Activated CD4-positive, CD25-positive, alpha-beta regulatory T cell treated with anti-CD3 and anti-CD28 coated beads, Interleukin-2, amount 50 U/mL, for 16 hours (primary cell): Measurements from ENCODE around the gene ACACA.

ENCODE experiments used
- DNase-seq: peaks from one replicate; pipeline ENCODE4 v3.0.0-alpha.2; 2020; ENCODE audit warnings: low read depth, low spot score

The ACACA gene

DNA sequence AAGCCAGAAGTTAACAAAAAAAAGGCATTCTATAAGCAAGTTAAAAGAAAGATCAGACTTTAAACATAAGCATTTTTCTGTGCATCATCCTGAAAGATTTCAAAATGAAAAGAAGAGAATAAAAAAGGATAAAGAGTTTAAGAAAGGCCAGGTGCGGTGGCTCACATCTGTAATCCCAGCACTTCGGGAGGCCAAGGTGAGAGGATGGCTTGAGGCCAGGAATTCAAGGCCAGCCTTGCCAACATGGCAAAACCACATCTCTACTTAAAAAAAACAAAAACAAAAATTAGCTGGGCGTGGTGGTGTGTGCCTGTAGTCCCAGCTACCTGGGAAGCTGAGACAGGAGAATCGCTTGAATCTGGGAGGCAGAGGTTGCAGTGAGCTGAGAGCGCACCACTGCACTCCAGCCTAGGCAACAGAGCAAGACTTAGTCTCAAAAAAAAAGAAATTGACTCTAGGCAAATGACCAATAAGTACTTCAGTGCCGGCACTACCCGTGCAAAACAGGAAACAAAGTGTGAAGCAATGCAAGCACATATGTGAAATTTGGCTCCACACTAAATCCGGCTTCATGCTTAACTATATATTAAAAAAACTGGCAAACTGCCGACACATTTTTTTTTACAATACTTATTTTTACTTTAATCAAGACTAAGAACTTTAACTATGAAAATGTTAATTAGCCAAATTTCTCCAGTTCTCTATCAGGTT lies 114.1 kb downstream of the ACACA start:
- no peak for DNase-seq

DNA sequence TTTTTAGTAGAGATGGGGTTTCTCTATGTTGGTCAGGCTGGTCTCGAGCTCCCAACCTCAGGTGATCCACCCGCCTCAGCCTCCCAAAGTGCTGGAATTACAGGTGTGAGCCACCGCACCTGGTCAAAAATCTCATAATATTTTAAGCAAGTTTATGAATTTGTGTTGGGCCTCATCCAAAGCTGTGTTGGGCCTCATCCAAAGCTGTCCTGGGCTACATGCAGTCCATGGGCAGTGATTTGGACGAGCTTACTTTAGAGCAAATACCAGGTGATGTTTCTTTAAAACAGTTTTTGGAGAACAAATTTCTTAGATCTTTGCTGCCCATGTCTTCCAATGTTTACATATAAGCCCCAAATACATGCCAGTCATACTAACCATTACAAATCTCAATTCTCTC lies 115.3 kb downstream of the ACACA start:
- no peak for DNase-seq

DNA sequence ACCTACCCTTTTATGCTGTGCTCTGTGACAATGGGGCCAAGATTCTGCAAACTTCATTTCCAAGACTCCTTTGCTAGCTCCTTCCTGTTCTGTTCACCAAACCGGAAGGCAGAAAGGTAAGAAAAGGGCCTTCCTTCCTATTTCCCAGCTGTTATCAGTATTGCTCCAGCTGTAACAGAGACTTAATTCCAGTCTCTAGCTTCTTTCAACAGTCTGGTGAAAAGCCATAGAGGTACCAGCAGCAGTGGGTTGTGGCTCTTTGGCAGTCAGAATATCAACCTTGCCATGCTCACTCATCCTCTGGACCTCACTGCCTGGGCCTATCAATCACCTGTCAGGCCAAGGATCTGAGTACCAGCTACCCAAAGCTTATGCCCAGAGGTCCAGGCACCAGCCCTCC lies 120.2 kb downstream of the ACACA start:
- no peak for DNase-seq

DNA sequence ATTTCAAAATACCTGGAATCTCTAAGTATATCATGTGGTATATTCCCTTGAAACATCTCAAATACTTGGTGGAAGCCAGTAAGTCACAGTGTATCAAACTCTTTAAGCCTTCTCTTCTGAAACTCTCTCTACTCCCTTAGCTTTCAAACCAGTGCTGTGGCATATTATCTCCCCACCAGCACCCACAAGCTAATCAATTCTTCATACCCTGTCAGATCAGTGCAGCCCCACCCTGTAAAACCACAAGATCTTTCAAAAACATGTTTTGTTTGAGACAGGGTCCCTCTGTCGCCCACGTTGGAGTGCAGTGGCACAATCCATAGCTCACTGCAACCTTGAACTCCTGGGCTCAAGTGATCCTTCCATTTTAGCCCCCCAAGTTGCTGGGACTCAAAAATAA lies 122.4 kb downstream of the ACACA start:
- DNase-seq: no peak

DNA sequence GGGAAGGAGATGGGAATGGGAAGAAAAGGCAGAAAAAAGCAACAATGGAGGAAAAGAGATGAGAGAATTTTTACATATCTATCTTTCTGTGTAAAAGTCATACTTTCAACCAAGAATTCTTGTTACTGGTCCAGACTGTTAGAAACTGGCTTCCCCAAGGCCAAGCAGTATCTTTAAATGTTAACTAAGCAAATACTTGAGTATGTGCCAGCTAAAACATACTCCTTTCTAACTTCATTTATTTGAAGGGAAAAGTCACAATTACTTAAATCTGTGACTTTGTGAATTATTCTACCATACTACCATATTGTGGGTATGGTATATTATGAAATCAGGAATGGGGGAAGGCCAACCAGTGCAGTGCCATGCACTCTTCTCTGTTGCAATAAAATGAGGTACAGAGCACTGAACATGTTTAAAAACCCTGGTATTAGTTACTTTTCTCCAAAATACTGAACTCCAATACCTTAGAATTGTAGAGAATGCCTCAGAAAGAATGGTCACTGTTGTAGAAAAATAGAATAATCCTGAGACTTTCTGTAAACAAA lies 123.1 kb downstream of the ACACA start:
- DNase-seq: no peak

DNA sequence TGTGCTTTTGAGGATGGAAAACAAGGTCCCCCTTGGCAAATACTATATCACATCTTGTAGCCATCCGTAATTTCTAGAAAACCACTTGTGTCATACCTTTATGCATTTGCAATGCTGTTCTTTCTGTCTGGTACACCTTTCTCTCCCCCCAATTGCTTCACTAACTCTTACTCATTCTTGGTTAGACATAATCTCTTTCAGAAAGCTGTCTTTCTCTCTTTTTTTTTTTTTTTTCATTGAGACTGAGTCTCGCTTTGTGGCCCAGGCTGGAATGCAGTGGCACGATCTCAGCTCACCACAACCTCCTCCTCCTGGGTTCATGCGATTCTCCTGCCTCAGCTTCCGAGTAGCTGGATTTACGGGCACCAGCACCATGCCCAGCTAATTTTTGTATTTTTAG lies 125.8 kb downstream of the ACACA start:
- no peak for DNase-seq

DNA sequence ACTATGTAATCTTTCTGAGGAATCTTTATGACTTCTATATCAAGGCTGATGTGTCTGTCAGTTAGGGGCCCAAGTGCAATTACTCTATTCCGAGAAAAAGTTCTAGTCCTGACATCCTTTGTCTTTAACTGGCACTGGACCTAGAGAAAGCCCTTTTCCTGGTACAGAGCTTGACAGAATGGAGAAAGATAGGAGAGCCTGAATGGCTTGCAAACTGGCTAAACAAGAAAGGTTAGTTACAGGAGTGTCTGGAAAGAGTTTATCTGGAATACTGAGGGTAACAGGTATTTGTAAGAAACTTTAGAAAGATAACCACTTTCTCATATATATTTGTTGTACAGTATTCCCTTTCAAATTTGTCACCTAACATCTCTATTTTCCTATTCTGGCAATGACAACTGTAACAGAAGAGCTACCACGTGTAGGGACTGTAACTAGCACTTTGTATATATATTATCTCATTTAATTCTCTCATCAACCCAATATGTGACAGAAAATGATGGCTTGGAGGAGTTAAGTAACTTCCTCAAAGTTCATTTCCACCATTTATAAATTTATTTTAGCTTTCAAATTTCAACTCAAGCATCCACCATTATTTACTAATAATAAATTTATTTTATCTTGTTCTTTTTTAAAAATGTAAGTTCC lies 128.3 kb downstream of the ACACA start:
- no peak for DNase-seq

DNA sequence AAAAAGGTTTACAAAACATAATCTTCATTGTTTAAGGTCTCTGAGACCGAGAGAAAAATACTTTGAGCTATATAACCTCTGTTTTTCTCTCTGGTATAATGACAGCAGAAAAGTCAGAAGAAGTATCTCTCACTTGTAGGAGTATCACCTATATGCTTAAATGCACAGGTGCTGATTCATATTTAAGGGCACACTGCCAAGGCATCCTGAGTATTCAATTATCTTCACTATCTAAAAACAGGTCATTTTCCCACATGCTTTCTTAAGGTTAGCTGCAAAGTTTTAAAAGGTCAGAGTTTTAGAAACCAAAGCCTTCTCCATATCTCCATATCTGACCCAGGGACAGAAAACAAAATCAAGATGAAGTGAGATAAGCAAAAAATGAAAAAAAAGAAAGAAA lies 130.2 kb downstream of the ACACA start:
- no peak for DNase-seq

DNA sequence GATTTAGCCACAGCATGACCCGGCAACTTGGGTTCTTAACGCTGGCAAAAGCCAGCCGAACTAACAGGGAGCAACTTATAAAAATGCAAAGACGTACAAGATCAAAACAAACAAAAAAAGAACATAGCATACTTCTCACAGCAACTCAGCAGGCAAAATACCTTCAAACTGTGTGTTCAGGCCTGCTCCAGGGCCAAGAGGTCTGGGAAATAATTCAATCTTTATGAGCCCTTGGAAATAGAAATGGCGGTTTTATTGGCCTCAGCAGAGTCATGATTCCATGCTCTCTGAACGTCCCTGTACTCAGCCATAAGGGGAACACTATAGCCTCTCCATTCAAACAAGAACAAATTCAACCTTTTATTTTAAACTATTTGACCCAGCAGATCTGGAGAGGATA lies 132.2 kb downstream of the ACACA start:
- DNase-seq: no peak

DNA sequence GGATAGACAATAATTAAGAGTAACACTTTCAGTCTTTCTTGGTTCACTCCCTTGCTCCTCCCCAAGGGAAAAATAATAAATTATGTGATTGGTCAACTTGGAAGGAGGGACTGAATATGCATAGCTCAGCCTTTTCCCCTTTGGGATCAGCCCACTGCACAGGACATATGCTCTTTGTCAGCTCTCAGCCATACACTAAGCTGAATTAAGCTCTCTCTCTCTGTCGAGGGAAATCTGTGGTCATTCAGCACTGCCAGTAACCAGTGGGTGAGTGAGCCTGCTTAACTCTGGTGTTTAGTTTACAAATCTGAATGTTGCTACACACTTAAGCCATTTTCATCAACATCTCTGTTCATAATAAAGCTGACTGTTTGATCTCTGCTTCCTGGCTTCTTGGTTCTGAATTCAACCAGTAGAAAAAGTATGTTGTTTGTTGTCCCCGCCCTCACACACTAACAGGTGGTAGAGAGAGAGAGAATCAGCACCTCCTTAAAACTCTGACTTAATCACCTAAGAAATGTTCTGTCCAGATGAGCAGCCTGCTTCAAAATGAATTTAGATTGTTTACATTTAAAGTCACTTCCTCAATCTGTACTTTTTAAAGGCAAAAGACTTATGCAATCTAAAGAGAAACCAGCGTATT lies 133.1 kb downstream of the ACACA start:
- DNase-seq: no peak

DNA sequence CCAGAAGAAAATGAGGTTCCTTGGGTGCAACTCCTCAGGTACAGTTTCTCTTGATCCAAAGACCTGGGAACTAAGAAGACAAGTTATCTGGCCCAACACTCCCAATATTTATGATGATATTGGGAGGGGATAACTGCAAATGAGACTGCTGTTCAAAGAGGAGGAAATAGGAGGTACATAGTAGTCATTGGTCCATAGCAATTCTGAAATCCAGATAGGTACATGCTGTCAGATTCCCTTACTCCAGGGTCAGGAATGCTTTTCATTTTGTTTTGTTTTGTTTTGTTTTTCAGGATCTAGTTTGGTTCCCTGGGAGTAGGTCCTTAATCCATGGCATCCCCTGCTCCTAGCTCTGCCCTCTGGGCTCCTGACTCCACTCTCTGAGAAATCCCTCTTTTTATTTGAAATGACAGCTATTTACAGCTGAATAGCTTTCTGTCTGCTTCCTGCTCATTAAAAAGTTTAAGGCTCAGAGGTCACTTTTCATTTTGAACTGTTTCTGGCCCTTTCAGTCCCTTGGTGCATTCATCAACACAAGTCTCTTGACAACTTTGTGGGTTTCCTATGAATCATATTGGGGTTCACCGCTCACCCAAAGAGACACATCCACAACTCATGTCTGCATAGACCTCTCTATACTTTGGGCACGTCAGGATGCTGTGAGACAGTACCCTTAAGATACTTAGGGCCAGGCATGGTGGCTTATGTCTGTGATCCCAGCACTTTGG lies 141.0 kb downstream of the ACACA start:
- no peak for DNase-seq

DNA sequence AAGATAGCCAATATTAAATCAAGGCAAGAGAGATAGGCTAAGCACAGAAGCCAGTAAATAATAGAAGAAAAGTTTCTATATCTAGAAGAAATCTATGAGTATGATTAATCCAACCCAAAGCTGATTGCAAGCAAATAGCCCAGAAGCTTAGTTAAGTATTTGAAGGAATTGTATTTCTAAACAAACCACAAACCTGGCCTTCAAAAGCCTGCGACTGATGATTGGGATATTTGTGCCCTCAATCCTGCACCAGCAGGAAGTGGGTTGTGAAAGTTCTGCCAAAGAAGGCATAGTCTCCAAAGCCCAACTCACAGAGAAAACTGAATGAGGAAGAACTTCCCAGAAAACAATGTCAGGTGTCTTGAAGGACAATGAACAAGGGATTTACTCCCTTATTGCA lies 145.3 kb downstream of the ACACA start:
- DNase-seq: no peak

DNA sequence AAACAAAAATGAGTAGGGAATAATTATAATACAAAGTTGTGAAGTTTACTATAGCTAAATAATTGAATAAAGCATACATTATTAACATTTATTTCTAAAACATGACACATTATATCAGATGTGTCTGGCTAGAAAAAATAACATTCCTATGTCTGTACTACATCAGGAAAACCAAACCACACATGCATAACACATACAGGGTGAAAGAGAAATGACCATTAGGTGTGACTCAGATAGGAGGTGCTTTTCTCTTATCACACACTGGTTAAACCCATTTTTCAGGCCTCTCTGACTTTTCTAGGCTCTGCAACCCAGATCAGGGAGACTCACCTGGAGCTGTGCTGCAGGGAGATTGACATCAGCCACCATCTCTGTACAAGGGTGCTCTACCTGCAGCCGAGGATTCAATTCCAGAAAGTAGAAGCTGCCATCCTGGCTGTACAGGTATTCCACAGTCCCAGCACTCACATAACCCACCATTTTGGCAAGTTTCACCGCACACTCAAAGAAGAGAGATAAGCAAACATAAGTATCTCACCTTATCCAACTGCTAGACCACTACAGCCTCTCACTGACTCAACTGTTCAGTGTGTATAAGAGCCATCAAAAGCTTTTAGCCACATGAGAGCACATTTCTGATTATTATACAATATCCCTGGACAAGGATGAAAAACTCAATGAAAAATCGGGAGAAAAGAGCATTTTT lies 147.5 kb downstream of the ACACA start:
- no peak for DNase-seq

DNA sequence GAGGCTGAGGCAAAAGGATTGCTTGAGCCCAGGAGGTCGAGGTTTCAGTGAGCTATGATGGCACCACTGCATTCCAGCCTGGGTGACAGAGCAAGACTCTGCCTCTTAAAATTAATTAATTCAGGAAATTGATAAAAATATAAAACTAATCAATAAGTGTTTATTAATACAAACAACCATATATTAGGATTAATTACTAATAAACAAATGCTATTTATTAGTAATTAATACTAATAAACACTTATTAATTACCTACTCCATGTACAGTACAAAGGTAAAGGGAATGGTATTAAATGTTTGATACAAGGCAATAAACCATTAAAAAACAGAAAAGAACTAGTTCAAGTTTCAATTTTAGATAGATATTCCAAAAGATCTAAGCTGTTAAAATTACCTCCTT lies 150.0 kb downstream of the ACACA start:
- no peak for DNase-seq

DNA sequence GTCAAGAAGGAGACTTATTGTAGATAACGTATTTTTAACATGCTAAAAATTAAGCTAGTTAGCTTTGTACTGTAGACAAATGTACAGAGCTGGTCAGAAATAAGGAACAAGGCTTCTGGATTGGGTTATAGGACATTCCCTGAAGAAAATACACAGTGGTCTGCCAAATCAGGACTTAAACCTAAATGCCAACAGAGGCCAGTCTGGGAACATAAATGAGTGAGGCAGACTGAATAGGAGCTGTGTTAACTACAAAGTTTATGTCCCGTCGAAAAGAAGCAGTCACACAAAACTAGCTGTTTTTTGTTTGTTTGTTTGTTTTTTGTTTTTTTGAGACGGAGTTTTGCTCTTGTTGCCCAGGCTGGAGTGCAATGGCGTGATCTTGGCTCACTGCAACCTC lies 151.2 kb downstream of the ACACA start:
- no peak for DNase-seq

DNA sequence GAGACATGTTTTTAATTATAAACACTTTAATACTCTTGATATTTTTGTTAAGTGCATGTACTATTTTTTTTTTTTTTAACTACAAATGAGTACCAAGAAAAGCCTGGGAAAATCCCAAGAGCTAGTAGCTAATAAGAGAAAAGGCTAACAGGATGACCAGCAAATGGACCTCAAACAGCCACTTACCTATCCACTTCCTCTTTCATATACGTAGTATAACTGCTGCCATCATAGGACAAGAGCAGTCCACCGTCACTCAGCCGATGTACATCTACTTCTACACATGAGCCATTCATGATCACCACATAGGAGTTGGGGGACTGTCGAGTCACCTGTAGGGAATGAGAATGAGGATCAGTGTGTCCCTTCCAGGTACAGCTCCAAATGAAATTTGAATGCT lies 158.8 kb downstream of the ACACA start:
- DNase-seq: no peak

DNA sequence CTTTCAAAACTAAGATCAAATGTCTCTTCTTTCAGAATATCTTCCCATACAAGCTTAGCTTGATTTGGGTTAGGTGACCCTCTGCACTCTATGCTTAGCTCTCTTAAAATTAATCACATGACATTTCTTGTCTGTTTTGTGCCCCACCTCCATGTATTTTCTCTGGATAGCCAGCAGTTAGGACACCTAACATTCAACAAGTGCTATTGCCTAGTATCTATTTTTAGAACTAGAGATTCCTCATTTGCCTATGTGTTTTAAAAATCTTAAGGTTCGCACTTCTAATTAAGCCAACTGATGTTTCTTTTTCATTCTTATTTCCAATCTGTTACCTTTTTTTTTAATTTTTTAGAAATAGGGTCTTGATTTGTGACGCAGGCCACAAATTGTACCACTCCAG lies 160.6 kb downstream of the ACACA start:
- DNase-seq: no peak

DNA sequence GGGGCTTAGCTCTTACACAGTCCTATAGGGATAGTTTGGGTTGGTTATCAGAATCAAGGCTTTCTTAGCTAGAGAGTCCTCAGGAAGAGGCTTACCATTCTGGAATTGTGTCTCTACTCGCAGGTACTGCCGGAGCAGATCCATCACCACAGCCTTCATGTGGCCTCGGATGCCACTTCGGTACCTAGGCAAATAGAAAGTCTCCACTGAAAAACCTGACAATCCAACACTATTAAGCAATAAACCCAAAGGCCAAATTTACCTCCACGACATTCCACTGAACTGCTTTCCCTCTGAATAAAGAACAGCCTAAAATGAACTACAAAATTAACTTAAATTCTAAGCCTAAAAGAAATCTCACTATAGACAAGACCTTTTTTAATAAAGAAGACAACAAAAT lies 166.3 kb downstream of the ACACA start:
- DNase-seq: no peak

DNA sequence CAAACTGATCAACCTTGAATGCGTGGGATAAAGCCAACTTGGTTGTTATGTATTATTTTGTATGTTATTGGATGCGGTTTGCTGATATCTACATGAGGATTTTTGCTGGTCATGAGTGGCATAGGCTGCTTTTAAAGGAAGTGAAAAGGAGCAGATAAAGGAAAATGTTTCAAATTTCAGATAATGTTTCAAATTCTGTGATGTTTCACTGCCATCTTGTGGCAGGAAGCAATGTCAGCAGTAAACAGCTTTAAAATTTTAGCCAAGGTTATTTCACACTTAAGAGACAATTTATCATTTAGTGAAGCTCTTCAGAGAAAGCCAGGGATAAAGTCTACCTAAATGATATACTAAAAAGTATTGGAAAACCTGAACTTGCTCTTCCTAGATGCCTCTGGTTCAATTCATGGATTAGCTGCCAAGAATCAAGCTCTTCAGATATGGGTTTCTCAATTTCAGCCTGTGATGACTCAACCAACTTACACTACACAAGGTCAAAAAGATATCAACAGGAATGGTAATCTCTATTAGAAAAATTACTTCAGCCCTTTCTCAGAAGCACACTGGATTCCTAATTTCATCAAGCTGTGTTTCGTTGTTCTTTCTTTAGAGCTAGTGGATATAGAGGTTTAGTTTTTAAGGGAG lies 166.8 kb downstream of the ACACA start:
- DNase-seq: no peak

DNA sequence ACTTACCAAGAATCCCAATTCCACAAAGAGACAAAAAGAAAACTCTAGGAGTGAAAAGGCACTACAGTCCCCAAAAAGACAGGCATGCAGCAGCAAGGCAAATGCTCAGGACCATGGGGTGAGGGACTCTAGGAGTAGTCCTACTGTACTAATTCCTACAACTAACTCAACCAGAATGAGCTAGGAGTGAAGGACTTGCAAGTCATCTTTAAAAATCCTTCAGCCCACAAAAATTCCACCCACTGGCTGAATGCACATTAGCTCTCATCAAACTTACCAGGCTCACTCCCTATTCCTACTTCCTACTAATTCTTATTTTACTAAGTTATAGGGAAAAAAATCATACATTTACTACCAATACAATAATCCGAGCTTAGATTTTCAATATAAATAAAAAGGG lies 172.5 kb downstream of the ACACA start:
- no peak for DNase-seq

DNA sequence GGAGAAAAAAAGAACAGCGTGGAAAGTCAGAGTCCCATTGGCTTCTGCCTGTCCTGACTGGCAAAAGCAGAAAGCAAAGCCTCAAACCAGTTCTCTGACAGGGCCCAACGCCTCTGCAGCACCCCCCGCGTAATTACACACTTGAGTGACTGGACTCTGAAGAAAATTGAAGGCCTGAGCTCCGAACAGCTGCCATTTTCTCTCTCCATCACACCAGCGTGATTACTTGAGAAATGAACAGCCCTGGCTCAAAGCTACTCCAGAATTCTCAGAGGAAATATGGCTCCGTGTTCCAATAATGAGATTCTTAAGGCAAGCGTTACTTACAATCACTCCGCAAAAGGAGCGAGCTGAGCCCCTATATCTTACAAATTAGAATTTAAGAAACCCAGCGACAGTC lies 173.6 kb downstream of the ACACA start:
- no peak for DNase-seq
